GM19468 (cell line): ENCODE results near the gene SKIDA1.
A peak's percentile ranks its signal among the peaks of the same experiment; 100 is the strongest.

Source experiments
- ATAC-seq: cut with Tn5 transposase; IDR thresholded peaks from one replicate; pipeline ENCODE4 v1.9.1; 2021; ENCODE audit warnings: mild to moderate bottlenecking, moderate library complexity, moderate number of reproducible peaks; ENCODE audit not compliant: unreplicated experiment; ENCODE audit errors: extremely low read depth

SKIDA1 gene

DNA sequence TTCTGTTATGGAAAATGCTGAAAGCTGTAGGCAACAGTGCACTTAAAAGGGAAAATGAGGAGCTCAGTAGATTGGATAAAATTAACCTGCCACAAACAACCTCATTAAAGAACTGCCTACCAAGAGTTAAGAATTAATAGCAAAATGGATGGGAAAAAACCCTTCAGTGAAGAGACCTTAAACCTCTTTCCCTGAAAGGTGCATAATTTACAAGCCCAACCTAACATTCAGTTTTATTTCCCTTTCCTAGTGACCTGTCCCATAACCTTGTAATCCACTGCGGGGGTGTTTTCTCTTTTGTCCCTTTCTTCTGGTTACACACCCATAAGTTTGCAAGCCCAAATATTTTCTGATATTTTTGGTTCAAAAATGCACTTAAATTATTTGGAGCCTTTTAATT is 21.9 kb downstream of the SKIDA1 start:
- no peak for ATAC-seq

DNA sequence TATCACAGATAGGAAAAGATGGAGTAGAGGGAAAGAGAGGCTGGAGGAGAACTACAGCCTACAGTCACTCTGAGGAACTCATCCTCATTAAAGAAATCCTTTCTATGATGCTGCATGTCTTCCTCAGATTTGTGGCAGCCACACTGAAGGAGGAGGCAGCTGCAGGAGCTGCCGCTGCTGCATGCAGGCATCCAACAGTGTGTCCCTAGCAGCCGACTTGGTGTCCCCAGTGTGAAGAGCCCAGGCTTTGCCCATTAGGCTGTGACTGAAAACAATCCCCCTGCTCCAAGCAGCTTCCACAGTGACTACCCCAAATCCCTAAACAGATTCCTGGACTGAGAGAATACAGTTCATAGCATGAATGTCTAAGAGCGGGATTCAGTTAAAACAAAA is 23.1 kb downstream of the SKIDA1 start:
- ATAC-seq, result no peak

GRCh38 chr10:21501731-21502347 is 23.6 kb downstream of the SKIDA1 start:
- ATAC-seq, result no peak

- ATAC-seq, result no peak
Observed at GRCh38 chr10:21501091-21501490, 24.4 kb downstream of the SKIDA1 start.

DNA sequence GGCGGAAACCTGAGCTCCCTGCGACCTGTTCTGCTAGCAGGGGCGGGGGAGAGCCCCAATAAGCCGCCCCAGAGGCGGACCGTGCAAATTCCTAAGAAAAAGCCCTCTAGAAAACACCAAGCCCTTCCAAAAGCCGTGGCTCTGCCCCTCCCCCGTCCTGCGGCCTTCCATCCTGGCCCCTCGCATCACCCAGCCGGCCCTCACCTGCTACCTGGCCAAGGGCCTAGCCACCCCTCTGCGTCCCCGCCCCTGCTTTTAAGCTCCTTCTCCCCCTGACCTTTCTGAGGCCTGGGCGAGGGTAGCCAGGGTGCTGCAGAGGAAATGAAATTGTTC is 24.9 kb downstream of the SKIDA1 start:
- ATAC-seq, result no peak

DNA sequence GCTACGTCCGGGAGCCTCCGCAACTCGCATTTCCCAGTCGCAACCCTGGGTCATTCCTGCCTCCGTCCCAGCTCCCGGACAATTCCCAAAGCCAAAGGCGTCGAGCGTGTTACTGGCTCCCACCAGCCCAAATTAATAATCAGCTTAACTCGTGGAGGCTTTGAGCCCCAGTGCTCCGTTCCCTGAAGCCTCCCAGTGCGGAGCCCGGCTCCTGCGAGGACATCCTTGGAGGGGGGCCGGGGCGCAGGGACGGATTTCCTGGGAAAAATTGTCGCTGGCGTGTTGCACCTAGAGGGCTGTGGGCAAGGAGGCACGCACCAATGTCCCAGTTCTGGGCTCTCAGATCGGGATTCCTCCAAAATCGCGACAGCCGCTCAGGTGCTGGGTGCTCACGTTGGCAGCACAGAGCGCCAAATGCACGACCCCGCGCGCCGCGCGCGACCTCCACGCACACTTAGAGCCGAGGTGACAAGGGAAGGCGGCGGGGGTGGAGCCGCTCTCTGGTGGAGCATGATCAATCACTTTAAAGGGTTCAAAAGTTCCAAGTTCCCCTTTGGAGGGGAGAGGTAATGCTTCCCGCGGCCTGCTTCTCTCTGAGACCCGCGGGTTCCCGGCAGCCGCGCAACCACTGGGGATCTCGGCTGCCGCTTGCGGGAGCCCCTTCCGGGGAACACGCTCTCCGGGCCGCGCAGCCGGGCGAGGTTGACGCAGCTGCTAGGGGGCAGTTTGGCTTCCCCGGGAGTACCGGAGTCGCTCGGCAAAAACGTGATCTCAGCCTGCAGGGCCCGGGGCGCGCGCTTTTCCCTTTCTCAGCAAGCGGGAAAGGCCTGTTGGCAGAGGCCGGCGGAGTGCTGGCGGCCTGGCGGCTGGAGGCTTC is 25.5 kb downstream of the SKIDA1 start:
- ATAC-seq, result no peak

DNA sequence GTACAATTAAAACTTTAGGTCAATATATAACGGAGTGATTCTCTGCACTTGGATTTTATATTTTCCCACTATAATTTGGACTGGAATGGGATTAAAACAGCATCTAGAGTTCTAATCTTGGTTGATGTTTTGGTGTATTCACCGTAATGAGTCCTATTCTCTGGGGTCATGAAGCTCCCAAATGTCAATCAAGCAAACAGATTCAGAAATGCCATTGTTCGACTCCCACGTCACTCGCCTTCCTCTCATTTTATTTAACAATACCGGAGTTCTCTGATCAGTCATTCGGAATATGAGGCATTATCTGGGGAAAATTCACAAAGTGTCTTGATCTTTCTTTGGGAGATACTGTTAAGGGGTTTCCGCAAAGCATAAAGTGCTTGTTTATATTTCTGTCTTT is 26.5 kb downstream of the SKIDA1 start:
- ATAC-seq, result no peak

DNA sequence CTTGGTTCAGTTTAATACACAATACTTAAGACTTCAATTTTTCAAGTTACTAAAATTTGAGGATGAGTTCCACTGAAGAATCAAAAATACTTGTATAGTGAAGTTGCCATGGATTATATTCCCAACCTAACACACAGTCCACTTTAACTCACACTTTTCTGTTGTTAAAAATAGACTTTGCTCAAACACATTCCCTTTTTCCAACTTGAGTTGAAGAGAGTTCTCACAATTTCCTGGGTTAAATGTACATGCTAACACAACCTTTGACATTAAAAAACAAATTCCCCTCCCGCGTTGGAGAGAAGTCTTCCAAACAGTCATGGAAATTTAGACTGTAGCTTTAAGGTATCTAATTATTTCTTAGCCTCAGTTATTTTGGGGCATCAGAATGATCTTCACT is 27.1 kb downstream of the SKIDA1 start:
- ATAC-seq, result no peak

GRCh38 chr10:21497177-21497807 is 28.2 kb downstream of the SKIDA1 start:
- ATAC-seq, result no peak

DNA sequence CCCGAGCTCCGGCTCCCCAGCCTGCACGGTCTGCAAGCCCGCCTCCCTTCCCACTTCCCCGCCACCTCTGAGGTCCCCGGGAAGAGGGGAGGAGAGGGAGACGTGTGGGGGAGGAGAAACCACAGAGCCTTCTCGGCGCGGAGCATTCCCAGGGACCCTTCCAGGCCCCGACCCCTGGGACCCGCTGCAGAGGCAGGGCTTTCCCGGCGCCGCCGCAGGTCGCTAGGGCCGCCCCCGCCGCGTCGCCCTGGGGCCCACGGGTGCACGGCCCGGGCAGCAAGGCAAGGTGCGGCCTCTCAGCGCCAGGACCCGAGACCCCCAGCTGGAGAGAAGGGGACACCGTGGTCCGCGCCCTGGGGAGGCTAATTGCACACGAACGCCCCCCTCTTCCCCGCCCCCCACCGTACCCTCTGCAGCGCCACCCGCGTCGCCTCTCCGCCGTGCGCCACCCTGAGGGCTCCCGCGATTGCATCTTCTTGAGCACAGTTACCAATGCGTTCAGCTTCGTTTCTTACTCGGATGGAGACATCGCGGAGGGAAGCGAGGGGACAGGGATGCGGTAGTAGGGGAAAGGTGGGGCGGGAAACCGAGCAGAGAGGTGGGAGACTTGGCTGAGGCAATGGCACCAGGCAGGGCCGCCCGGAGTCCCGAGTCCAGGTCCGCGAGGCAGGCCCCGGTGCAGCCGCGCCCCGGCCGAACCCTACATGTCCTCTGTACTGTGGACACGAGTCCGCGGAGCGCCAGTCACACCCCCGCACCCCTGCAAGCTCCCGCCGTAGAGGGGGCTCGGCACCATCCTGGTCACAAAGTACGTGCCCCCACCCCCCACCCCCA is 28.9 kb downstream of the SKIDA1 start:
- peak; percentile 14 for ATAC-seq

- ATAC-seq, result peak; percentile 68
Observed at GRCh38 chr10:21495752-21496342, 29.6 kb downstream of the SKIDA1 start.

DNA sequence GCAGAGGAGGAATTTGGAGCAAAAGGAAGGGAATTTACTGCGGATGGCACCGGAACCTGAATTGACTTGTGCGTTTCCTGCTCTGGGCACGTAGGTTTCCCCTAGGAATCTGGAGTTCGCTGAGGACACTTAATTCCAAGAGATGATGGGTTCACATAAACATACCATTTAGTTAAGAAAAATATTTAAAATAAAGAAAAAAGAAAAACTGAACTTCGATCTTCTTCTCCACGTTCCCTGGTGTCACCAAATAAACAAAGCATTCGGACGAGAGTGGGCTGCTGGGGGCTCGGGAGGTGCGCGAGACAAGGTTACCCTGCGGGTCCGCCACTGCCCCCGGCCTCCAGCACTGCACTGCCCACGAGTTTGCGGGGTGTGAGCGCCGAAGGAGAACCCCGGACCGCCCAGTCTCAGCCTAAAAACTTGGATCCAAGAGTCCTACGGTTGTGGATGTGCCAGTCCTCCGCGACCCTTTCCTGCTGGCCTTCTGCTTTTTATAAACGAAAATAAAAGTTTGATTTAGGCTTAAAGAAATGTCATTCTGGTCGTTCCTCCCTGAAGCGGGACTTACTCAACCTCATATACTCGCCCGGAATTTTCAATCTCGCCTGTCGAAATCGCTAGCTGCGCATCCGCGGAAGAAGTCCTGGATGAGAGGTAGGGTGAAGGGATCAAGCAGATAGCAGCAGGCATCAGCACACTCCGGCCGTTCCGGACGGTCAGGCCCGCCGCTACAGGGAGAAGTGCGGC is 30.3 kb downstream of the SKIDA1 start:
- ATAC-seq, result no peak

- no peak for ATAC-seq
Observed at GRCh38 chr10:21494191-21495001, 31.1 kb downstream of the SKIDA1 start.

DNA sequence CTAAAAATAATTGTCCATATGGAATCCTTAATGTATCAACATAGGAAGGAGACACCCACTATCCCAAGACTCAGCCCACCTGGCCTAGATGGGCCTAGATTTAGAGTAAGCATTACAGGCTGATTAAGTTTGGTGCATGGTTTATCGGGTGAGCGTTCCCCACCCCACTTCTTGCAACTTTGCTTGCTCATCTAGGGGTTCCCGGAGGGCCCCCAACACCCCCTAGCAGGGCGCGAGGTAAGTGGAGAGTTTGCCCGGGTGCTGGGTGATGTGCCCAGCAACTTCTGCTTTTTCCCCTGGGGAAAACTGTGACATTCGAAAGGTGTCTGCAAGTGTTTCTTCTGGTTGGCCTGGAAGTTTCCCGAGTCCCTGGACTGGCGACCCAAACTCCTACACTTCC is 31.7 kb downstream of the SKIDA1 start:
- no peak for ATAC-seq

DNA sequence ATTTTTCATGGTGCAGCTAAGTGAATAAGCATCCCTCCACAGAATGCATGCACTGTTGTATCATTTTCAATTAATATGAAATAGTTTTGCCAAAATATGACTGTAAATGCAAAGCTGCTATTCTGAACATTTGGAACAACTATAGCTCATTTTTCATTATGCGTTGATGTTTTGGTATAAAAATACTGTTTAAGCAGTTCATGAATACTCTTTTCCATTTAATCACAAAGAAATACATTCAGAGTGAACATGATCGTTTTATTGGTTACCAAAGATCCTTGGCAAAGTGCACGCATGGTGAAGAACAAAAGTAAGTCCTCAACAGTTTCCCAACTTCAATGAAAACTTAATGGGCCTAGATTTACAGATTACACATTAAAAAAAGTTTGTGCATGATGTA is 33.1 kb downstream of the SKIDA1 start:
- no peak for ATAC-seq

DNA sequence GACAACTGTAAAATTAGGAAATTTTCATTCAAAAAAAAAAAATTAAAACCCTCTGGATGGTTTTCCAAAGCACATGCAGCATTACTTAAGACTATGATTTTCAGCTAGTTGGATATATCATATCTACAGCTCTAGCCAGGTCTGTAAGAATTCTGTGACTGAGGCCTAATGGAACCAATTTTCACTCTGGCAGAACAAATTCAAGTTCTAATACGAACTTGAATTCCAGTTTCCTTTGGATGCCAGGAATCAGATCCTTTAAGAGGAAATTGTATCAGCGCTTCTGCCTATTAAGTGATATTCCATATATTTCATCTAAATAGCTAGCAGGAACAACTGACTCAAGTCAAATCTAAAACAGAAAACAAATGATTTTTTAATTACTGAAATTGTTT is 34.8 kb downstream of the SKIDA1 start:
- no peak for ATAC-seq

- ATAC-seq, result no peak
Observed at GRCh38 chr10:21490028-21490710, 35.3 kb downstream of the SKIDA1 start.

- no peak for ATAC-seq
Observed at GRCh38 chr10:21488957-21489446, 36.5 kb downstream of the SKIDA1 start.
